IMR-90 (cell line): ENCODE results near the gene FCRL6. TPM values are rescaled to one million over a fixed set of nuclear protein-coding genes. Genes with fewer than 3 reads are reported as not detected.

Experiments used
- ATAC-seq: fragments of 200-7000 bp; cut with Tn5 transposase; 2 replicates; pipeline ENCODE4 v1.9.1; 2020; ENCODE audit warnings: low read depth, mild to moderate bottlenecking, moderate library complexity
- BruUV-seq: library from RNA; stranded (reverse); fragments of 400-500 nt; replicated peaks from 2 replicates; lab custom pipeline; 2021; lab: Mats Ljungman, UMichigan
- CTCF ChIA-PET: fragments of 300-600 bp; formaldehyde crosslinking; extraction: SDS; loops from one replicate; lab custom pipeline; 2021; ENCODE audit warnings: antibody characterized with exemption; lab: Yijun Ruan, JAX
- POLR2A ChIA-PET: fragments of 300-600 bp; sonication (Branson Sonifier 250); formaldehyde crosslinking; loops from one replicate; lab custom pipeline; 2022; ENCODE audit warnings: antibody characterized with exemption; ENCODE audit not compliant: unreplicated experiment; lab: Charles Lee
- DNase-seq: peaks from one replicate; pipeline ENCODE4 v3.0.0; 2013
- H2AFZ ChIP-seq: replicated peaks from 2 replicates; pipeline ENCODE3; 2013; ENCODE audit warnings: low read length, mild to moderate bottlenecking; ENCODE audit not compliant: poor library complexity
- H2AK5ac ChIP-seq: 2 replicates; pipeline ENCODE4 v1.6.1; 2013; ENCODE audit warnings: low read depth, low read length, inconsistent platforms
- H2AK9ac ChIP-seq: replicated peaks from 2 replicates; pipeline ENCODE3; 2013; ENCODE audit warnings: mild to moderate bottlenecking, low read depth, low read length, moderate library complexity; ENCODE audit not compliant: poor library complexity
- H2BK120ac ChIP-seq: 2 replicates; pipeline ENCODE4 v1.6.1; 2013; ENCODE audit warnings: low read depth, low read length, inconsistent platforms
- H2BK15ac ChIP-seq: 3 replicates; pipeline ENCODE4 v1.6.1; 2013; ENCODE audit warnings: low read depth, low read length, inconsistent platforms
- H2BK20ac ChIP-seq: 2 replicates; pipeline ENCODE4 v1.6.1; 2013; ENCODE audit warnings: low read depth, mild to moderate bottlenecking, inconsistent platforms, low read length, moderate library complexity
- H2BK5ac ChIP-seq: 2 replicates; pipeline ENCODE4 v1.6.1; 2013; ENCODE audit warnings: mild to moderate bottlenecking, low read depth, low read length, inconsistent platforms; ENCODE audit not compliant: poor library complexity, severe bottlenecking
- H3K14ac ChIP-seq: replicated peaks from 2 replicates; pipeline ENCODE4 v1.6.1; 2013; ENCODE audit warnings: low read depth, low read length, inconsistent platforms
- H3K18ac ChIP-seq: 2 replicates; pipeline ENCODE4 v1.6.1; 2013; ENCODE audit warnings: low read depth, low read length, control low read depth
- H3K23ac ChIP-seq: 2 replicates; pipeline ENCODE4 v1.6.1; 2013; ENCODE audit warnings: low read depth, low read length, inconsistent platforms
- H3K27ac ChIP-seq: 2 replicates; pipeline ENCODE4 v1.5.1; 2013; ENCODE audit warnings: mild to moderate bottlenecking, control low read depth, low read length; ENCODE audit not compliant: insufficient read depth
- H3K27me3 ChIP-seq: 2 replicates; pipeline ENCODE4 v1.6.1; 2013; ENCODE audit warnings: low read length; ENCODE audit not compliant: control insufficient read depth, insufficient read depth
- H3K36me3 ChIP-seq: 2 replicates; pipeline ENCODE4 v1.6.1; 2013; ENCODE audit warnings: low read length, mixed read lengths; ENCODE audit not compliant: control insufficient read depth, insufficient read depth
- H3K4ac ChIP-seq: 2 replicates; pipeline ENCODE4 v1.6.1; 2013; ENCODE audit warnings: low read depth, low read length, inconsistent platforms
- H3K4me1 ChIP-seq: 2 replicates; pipeline ENCODE4 v1.6.1; 2013; ENCODE audit warnings: low read length, mixed read lengths; ENCODE audit not compliant: control insufficient read depth, insufficient read depth
- H3K4me2 ChIP-seq: 2 replicates; pipeline ENCODE4 v1.6.1; 2013; ENCODE audit warnings: low read depth, mild to moderate bottlenecking, control low read depth, low read length, moderate library complexity
- H3K4me3 ChIP-seq: 2 replicates; pipeline ENCODE4 v1.5.1; 2013; ENCODE audit warnings: low read depth, mild to moderate bottlenecking, control low read depth, low read length, moderate library complexity; ENCODE audit not compliant: insufficient read depth
- H3K56ac ChIP-seq: 2 replicates; pipeline ENCODE4 v1.6.1; 2013; ENCODE audit warnings: low read length, inconsistent platforms; ENCODE audit not compliant: insufficient read depth; ENCODE audit errors: extremely low read depth
- H3K79me1 ChIP-seq, 2 experiments: 2 replicates each; pipeline ENCODE4 v1.6.1; 2013; ENCODE audit warnings: low read length in 2 of 2, inconsistent platforms in 1 of 2, low read depth in 1 of 2
- H3K9ac ChIP-seq: 2 replicates; pipeline ENCODE4 v1.6.1; 2013; ENCODE audit warnings: low read depth, low read length, control low read depth
- H3K9me1 ChIP-seq: 2 replicates; pipeline ENCODE4 v1.6.1; 2013; ENCODE audit warnings: low read length, inconsistent platforms; ENCODE audit not compliant: insufficient read depth
- H3K9me3 ChIP-seq: 2 replicates; pipeline ENCODE4 v1.6.1; 2013; ENCODE audit warnings: low read length; ENCODE audit not compliant: control insufficient read depth, insufficient read depth
- H4K20me1 ChIP-seq: 2 replicates; pipeline ENCODE4 v1.6.1; 2013; ENCODE audit warnings: low read length, inconsistent platforms; ENCODE audit not compliant: insufficient read depth
- H4K5ac ChIP-seq: 2 replicates; pipeline ENCODE4 v1.6.1; 2013; ENCODE audit warnings: mild to moderate bottlenecking, low read depth, low read length, control low read depth
- H4K8ac ChIP-seq, 2 experiments: 2 replicates each; pipeline ENCODE4 v1.6.1; 2013; ENCODE audit warnings: low read depth in 2 of 2, low read length in 2 of 2, control low read depth in 1 of 2, inconsistent platforms in 1 of 2
- H4K91ac ChIP-seq: 2 replicates; pipeline ENCODE4 v1.6.1; 2013; ENCODE audit warnings: low read depth, low read length, inconsistent platforms; ENCODE audit not compliant: insufficient read depth
- CEBPB ChIP-seq: IDR thresholded peaks from 2 replicates; pipeline ENCODE4 v1.6.1; 2012; ENCODE audit warnings: low read depth, low read length, improper control_type of control experiment
- RCOR1 ChIP-seq: IDR thresholded peaks from 2 replicates; pipeline ENCODE4 v1.6.1; 2012; ENCODE audit warnings: mild to moderate bottlenecking, low read length, improper control_type of control experiment; ENCODE audit not compliant: insufficient replicate concordance
- WGBS, 2 experiments: methylation state at CpG; one replicate each; pipeline versions ENCODE4 v1.1.5 to v1.1.7; 2013; ENCODE audit warnings: missing lambda C conversion rate in 2 of 2; ENCODE audit not compliant: insufficient read length in 1 of 2; ENCODE audit errors: extremely low coverage in 2 of 2; 5-methylcytosine and 5-hydroxymethylcytosine counted together
- dilution Hi-C: fragments of 300-500 bp; cut with HindIII; formaldehyde crosslinking; loops from one replicate; pipeline ENCODE4 v1.14.3; 2018; ENCODE audit warnings: low sequenced_read_pairs; ENCODE audit not compliant: unreplicated experiment
- in situ Hi-C: fragments of 300-500 bp; cut with MboI; formaldehyde crosslinking; loops from 3 replicates; pipeline ENCODE4 v1.14.3; 2019; ENCODE audit warnings: low sequenced_read_pairs, inconsistent platforms, mixed read lengths
- intact Hi-C: fragments of 100-400 bp; cut with micrococcal nuclease; formaldehyde crosslinking; loops from 2 replicates; pipeline ENCODE4 v1.10.0; 2022
- polyA plus RNA-seq, 3 experiments: library from polyadenylated mRNA; depleted of rRNA; stranded (reverse); fragments of >200 nt; gene quantifications; 2 replicates each; pipeline ENCODE4 v1.2.3, GENCODE V29; 2012; ENCODE audit warnings: low replicate concordance in 1 of 3
- total RNA-seq: library from RNA; depleted of rRNA; stranded (reverse); fragments of >200 nt; gene quantifications from 2 replicates; pipeline ENCODE4 v1.2.3, GENCODE V29; 2012

The FCRL6 gene
- total and polyA plus RNA-seq, 2 of the 4 experiments (the other 2 are of a cell fraction) = not detected

GRCh38 chr1:159803956-159804689 is 2.0 kb downstream of the FCRL6 start:
- Histone ChIP-seq H3K27me3 (peaks cover 23% of the 10 kb centered on the region), H3K9ac (no peak overlapping the region), H2BK20ac (no peak overlapping the region), H4K20me1 (no peaks in the 10 kb centered on the region), H3K9me1 (no peaks in the 10 kb centered on the region; the same call in 1 of the 2 replicates), H4K91ac (no peak overlapping the region), H3K4ac (no peak overlapping the region), H3K27ac (no peak overlapping the region), H3K4me3 (no peak overlapping the region), H3K56ac (no peak overlapping the region), H3K14ac (no peak overlapping the region), H3K9me3 (no peaks in the 10 kb centered on the region), H3K18ac (no peak overlapping the region), H2BK120ac (no peak overlapping the region), H2AK5ac (no peak overlapping the region), H2BK15ac (no peak overlapping the region), H2AK9ac (no peak overlapping the region), H3K4me1 (no peaks in the 10 kb centered on the region), H4K8ac (no peak overlapping the region), H2AFZ (no peak overlapping the region), H3K23ac (no peak overlapping the region), H3K79me1 (no peaks in the 10 kb centered on the region), H3K4me2 (no peak overlapping the region), H3K36me3 (no peaks in the 10 kb centered on the region), H2BK5ac (no peak overlapping the region), H4K5ac (no peak overlapping the region)
- 53% methylated on average over 3 of the region's 7 CpGs; no CpG with 5 or more reads in 1 of the 2 experiments for WGBS, 2 experiments
- CTCF ChIA-PET = interaction anchor here (0.9 to 1.5 kb wide), 4 partner anchors 14 to 87 kb away, joined by 3 to 6 read pairs (median 4); no protein-coding TSS in a partner anchor
- dilution Hi-C loops = no loop called here
- intact Hi-C loops = no loop called here
- BruUV-seq = no TSS peak
- ATAC-seq (no peak), DNase-seq (no peak)
- POLR2A ChIA-PET = no interaction called here
- in situ Hi-C loops = no loop called here
- TF ChIP-seq CEBPB (peak; percentile 77), RCOR1 (no peak)
